Suprapubic skin (tissue), 4 donors: ENCODE measurements around the gene PLA2G6. TPM values are rescaled to one million over a fixed set of nuclear protein-coding genes. Genes with fewer than 3 reads are reported as not detected.

Experiments
- DNase-seq, 2 donors: peaks; one replicate each; pipeline ENCODE4 v3.0.0-alpha.2; 2019; ENCODE audit warnings: low spot score in 2 of 2
- H3K27ac ChIP-seq: fragments of 200-600 bp; sonication (generic); one replicate; pipeline ENCODE4 v1.5.1; 2019
- H3K27me3 ChIP-seq: fragments of 200-600 bp; sonication (generic); one replicate; pipeline ENCODE4 v1.5.1; 2019
- H3K36me3 ChIP-seq: fragments of 200-600 bp; sonication (generic); one replicate; pipeline ENCODE4 v1.5.1; 2019
- H3K4me1 ChIP-seq: fragments of 200-600 bp; sonication (generic); one replicate; pipeline ENCODE4 v1.5.1; 2019
- H3K4me3 ChIP-seq: fragments of 200-600 bp; sonication (generic); one replicate; pipeline ENCODE4 v1.5.1; 2019; ENCODE audit warnings: mild to moderate bottlenecking
- H3K9me3 ChIP-seq: fragments of 200-600 bp; sonication (generic); one replicate; pipeline ENCODE4 v1.5.1; 2019
- EP300 ChIP-seq: sonication (generic); formaldehyde crosslinking; IDR thresholded peaks from one replicate; pipeline ENCODE4 v1.6.1; 2017; ENCODE audit warnings: antibody characterized with exemption
- POLR2A ChIP-seq, 2 donors: fragments of 450-650 bp; IDR thresholded peaks; one replicate each; pipeline ENCODE4 v1.6.1; 2017; ENCODE audit warnings: antibody characterized with exemption in 2 of 2, mild to moderate bottlenecking in 2 of 2, moderate library complexity in 2 of 2
- POLR2AphosphoS5 ChIP-seq, 3 donors: sonication (generic); formaldehyde crosslinking; IDR thresholded peaks; one replicate each; pipeline ENCODE4 v1.6.1; 2017; ENCODE audit warnings: antibody characterized with exemption in 3 of 3
- WGBS: methylation state at CpG from one replicate; pipeline ENCODE4 v1.1.5; 2018; 5-methylcytosine and 5-hydroxymethylcytosine counted together
- total RNA-seq, 4 donors: library from RNA; depleted of rRNA; stranded (reverse); fragments of >200 nt; gene quantifications; one replicate each; pipeline ENCODE4 v1.1.0, GENCODE V29; 2016
- TF ChIP-seq, protein P1 (sequence below), 2 donors: fragments of 200-600 bp in 1 of 2; fragments of 450-650 bp in 1 of 2; sonication (generic) in 1 of 2; IDR thresholded peaks; one replicate each; pipeline ENCODE4 v1.5.1; 2016 to 2019; ENCODE audit warnings: antibody characterized with exemption in 2 of 2, mild to moderate bottlenecking in 1 of 2, moderate library complexity in 1 of 2

PLA2G6 gene
- total RNA-seq, 4 donors from 2014 or later, result 49.7 to 178 (median 92.9) TPM

- Histone ChIP-seq H3K4me3 (no peak overlapping the region), H3K27me3 (no peaks in the 10 kb centered on the region), H3K27ac (no peak overlapping the region), H3K4me1 (peaks cover 44% of the 10 kb centered on the region), H3K36me3 (peaks cover 3% of the 10 kb centered on the region), H3K9me3 (no peaks in the 10 kb centered on the region)
- no peak for DNase-seq
- 91% methylated on average over 11 of the region's 11 CpGs for WGBS
- TF ChIP-seq, protein P1, sequence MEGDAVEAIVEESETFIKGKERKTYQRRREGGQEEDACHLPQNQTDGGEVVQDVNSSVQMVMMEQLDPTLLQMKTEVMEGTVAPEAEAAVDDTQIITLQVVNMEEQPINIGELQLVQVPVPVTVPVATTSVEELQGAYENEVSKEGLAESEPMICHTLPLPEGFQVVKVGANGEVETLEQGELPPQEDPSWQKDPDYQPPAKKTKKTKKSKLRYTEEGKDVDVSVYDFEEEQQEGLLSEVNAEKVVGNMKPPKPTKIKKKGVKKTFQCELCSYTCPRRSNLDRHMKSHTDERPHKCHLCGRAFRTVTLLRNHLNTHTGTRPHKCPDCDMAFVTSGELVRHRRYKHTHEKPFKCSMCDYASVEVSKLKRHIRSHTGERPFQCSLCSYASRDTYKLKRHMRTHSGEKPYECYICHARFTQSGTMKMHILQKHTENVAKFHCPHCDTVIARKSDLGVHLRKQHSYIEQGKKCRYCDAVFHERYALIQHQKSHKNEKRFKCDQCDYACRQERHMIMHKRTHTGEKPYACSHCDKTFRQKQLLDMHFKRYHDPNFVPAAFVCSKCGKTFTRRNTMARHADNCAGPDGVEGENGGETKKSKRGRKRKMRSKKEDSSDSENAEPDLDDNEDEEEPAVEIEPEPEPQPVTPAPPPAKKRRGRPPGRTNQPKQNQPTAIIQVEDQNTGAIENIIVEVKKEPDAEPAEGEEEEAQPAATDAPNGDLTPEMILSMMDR (IDR thresholded peaks at IDR 0.05), result no peak
- TF ChIP-seq POLR2A (IDR thresholded peaks at IDR 0.05) (no peak), EP300 (no peak), POLR2AphosphoS5 (IDR thresholded peaks at IDR 0.05) (no peak)
Measured at GRCh38 chr22:38215156-38216038, 33.8 kb upstream of the PLA2G6 start.

DNA sequence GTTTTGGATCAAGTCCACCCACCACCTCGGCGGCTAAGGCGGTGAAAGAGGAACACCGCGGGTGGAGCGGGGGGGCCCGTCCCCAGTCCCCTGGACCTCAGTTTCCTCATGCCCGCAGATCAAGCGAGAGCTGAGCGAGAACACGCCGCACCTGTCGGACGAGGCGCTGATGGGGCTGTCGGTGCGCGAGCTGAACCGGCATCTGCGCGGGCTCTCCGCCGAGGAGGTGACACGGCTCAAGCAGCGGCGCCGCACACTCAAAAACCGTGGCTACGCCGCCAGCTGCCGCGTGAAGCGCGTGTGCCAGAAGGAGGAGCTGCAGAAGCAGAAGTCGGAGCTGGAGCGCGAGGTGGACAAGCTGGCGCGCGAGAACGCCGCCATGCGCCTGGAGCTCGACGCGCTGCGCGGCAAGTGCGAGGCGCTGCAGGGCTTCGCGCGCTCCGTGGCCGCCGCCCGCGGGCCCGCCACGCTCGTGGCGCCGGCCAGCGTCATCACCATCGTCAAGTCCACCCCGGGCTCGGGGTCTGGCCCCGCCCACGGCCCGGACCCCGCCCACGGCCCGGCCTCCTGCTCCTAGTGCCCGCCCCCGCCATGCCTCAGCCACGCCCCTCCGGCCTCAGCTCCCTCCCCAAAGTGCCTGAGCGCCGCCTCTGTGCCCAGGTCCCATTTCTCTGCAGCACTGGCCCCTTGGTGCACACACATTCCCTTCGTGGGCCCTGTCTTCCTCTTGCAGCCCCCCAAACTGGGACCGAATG is 32.8 kb upstream of the PLA2G6 start:
- Histone ChIP-seq H3K27ac (peak overlapping the region; percentile 49), H3K4me1 (peaks cover 34% of the 10 kb centered on the region), H3K27me3 (no peaks in the 10 kb centered on the region), H3K4me3 (peak overlapping the region; percentile 28), H3K36me3 (peaks cover 3% of the 10 kb centered on the region), H3K9me3 (no peaks in the 10 kb centered on the region)
- DNase-seq, result no peak
- TF ChIP-seq EP300 (no peak), POLR2AphosphoS5 (IDR thresholded peaks at IDR 0.05) (peak in 1 of 3 donors; percentile 27), POLR2A (IDR thresholded peaks at IDR 0.05) (no peak)
- TF ChIP-seq, protein P1 (IDR thresholded peaks at IDR 0.05), result no peak
- 32% methylated on average over 41 of the region's 81 CpGs for WGBS

DNA sequence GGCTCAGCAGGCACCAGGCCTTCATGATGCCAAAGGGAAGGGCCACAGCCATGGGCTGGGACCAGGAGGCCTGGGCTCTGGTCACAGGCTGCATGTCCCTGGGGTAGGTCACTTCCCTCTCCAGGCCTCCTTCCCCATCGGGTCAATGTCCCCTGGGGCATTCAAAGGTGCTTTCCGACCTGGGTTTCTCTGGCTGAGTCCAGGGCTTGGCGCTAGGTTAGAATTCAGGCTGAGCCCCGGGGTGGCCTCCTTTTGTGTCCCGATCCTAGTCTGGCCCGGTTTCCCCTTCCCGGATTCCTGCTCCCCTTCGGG is 32.3 kb upstream of the PLA2G6 start:
- peaks cover 3% of the 10 kb centered on the region for H3K36me3 ChIP-seq
- no peaks in the 10 kb centered on the region for H3K27me3 ChIP-seq
- peak overlapping the region; percentile 28 for H3K4me3 ChIP-seq
- H3K9me3 ChIP-seq, result no peaks in the 10 kb centered on the region
- H3K27ac ChIP-seq, result peak overlapping the region; percentile 49
- TF ChIP-seq POLR2A (IDR thresholded peaks at IDR 0.05), result no peak
- TF ChIP-seq, protein P1 (IDR thresholded peaks at IDR 0.05), result no peak
- no peak for TF ChIP-seq POLR2AphosphoS5 (IDR thresholded peaks at IDR 0.05)
- no peak for TF ChIP-seq EP300
- no peak for DNase-seq
- 20% methylated on average over 1 of the region's 8 CpGs for WGBS
- peaks cover 29% of the 10 kb centered on the region for H3K4me1 ChIP-seq

DNA sequence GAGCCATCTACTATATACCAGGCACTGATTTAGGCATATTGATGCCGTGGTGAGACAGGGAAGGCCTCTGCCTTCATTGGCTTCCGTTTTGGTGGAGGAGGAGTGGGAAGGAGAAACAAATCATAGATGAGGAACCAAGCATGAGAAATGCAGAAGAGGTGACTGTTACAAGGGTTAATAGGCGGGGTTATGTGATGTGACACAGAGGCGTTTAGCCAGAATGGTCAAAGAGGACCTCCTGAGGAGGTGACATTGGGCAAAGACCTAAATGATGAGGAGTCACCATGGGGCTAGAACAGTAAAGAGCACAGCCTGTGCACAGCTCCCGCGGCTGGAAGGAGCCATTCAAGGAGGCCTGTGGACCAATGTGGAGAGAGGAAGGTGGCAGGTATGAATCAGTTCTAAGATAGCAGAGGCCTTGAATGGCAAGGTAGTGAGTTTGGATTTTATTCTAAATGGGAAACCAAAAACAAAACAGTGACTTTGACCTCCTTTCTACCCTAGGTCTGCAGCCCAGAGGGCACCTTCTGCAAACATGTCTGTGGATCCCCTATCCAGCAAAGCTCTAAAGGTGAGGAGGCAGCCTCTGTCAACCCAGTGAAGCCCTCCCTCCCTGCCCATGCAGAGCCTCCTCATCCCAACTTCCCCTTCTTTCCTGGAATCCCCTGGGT is 31.8 kb upstream of the PLA2G6 start:
- peaks cover 3% of the 10 kb centered on the region for H3K36me3 ChIP-seq
- no peak for TF ChIP-seq POLR2AphosphoS5 (IDR thresholded peaks at IDR 0.05)
- H3K27me3 ChIP-seq, result no peaks in the 10 kb centered on the region
- peak overlapping the region; percentile 49 for H3K27ac ChIP-seq
- H3K9me3 ChIP-seq, result no peaks in the 10 kb centered on the region
- WGBS, result 93% methylated on average over 6 of the region's 6 CpGs
- DNase-seq, result no peak
- peaks cover 24% of the 10 kb centered on the region for H3K4me1 ChIP-seq
- H3K4me3 ChIP-seq, result no peak overlapping the region

DNA sequence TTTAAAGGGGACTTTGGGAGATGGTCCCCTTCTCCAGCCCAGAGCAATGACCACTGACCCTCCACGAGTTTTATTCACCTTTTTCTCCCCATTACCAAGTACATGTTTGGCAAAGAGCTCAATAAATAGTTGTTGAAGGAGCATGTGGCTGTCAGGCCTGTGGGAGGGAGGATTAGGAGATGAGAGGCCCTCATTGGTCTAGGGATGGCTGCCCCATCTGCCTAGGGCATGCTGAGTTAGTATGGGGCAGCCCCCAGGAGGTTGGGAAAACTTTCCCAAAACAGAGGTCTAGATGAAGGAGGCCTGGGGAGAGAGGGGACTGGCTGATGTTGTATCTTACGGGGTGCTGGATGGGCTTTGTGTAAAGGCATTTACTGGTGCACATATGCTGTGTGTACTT is 30.8 kb upstream of the PLA2G6 start:
- Histone ChIP-seq H3K27me3 (no peaks in the 10 kb centered on the region), H3K27ac (no peak overlapping the region), H3K36me3 (peaks cover 3% of the 10 kb centered on the region), H3K9me3 (no peaks in the 10 kb centered on the region), H3K4me3 (no peak overlapping the region), H3K4me1 (peaks cover 16% of the 10 kb centered on the region)
- TF ChIP-seq, protein P1 (IDR thresholded peaks at IDR 0.05), result no peak
- no peak for TF ChIP-seq POLR2AphosphoS5 (IDR thresholded peaks at IDR 0.05)
- no peak for TF ChIP-seq POLR2A (IDR thresholded peaks at IDR 0.05)
- TF ChIP-seq EP300, result no peak
- no peak for DNase-seq
- 68% methylated on average over 2 of the region's 2 CpGs for WGBS
